RWPE1 (cell line): Measurements from ENCODE around the gene GPC6.
A peak's percentile ranks its signal among the peaks of the same experiment; 100 is the strongest.

Experiments
- CTCF ChIA-PET: fragments of 350-600 bp; sonication (Branson Sonifier 250); formaldehyde crosslinking; extraction: SDS; loops from one replicate; lab custom pipeline; 2021; lab: Yijun Ruan, JAX
- POLR2A ChIA-PET: fragments of 400-600 bp; formaldehyde crosslinking; extraction: SDS; loops from one replicate; lab custom pipeline; 2020; ENCODE audit warnings: antibody characterized with exemption; ENCODE audit not compliant: low non-redundant PET; lab: Yijun Ruan, JAX
- DNase-seq: peaks from one replicate; pipeline ENCODE4 v3.0.0; 2012; ENCODE audit warnings: low spot score
- H3K27ac ChIP-seq: fragments of 450-650 bp; 2 replicates; pipeline ENCODE4 v1.5.1; 2017
- TF ChIP-seq, protein P1 (sequence below): fragments of 450-650 bp; conservative IDR thresholded peaks from 2 replicates; pipeline ENCODE4 v1.5.1; 2017; ENCODE audit warnings: low read depth, mild to moderate bottlenecking

GPC6 gene

DNA sequence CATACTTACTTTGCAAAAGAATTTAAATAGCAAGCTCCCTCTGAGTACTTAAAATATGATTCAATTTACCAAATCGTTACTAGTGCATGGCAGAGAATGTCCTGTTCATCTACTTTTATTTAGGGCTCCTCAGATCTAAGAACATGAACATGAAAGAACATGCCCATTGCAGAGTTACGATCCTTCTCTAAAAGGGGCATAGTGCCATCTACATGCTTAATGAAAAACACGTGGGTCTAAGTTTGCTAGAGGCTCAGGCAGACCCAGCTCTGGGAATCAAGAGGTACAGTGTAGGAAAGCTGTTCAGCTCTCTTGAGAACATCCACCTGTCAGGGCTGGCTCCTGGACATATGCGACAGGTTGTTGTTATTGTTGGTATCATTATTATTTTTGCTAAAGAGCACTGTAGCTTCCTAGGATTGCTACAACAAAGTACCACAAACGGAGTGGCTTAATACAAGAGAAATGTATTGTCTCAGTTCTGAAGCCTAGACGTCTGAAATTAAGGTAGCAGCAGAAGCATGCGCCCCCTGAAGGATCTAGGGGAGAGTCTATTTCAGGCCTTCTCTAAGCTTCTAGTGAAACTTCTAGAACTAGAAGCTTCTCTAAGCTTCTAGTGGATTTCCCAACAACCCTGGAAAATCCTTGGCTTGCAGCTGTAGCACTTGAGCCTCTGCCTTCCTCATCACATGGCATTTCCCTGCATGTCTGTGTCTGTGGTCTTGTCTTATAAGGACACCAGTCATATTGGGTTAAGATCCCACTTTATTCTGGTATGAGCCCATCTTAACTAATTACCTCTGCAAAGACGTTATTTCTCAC lies 1119.0 kb downstream of the GPC6 start:
- ChIA-PET CTCF (interaction anchor here (0.5 to 0.7 kb wide), 2 partner anchors 740 to 970 kb away, joined by 3 to 4 read pairs; no protein-coding TSS in a partner anchor), POLR2A (no interaction called here)
- peak; percentile 58 for DNase-seq
- TF ChIP-seq, protein P1, sequence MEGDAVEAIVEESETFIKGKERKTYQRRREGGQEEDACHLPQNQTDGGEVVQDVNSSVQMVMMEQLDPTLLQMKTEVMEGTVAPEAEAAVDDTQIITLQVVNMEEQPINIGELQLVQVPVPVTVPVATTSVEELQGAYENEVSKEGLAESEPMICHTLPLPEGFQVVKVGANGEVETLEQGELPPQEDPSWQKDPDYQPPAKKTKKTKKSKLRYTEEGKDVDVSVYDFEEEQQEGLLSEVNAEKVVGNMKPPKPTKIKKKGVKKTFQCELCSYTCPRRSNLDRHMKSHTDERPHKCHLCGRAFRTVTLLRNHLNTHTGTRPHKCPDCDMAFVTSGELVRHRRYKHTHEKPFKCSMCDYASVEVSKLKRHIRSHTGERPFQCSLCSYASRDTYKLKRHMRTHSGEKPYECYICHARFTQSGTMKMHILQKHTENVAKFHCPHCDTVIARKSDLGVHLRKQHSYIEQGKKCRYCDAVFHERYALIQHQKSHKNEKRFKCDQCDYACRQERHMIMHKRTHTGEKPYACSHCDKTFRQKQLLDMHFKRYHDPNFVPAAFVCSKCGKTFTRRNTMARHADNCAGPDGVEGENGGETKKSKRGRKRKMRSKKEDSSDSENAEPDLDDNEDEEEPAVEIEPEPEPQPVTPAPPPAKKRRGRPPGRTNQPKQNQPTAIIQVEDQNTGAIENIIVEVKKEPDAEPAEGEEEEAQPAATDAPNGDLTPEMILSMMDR, result peak; percentile 50
- no peak overlapping the region for H3K27ac ChIP-seq

DNA sequence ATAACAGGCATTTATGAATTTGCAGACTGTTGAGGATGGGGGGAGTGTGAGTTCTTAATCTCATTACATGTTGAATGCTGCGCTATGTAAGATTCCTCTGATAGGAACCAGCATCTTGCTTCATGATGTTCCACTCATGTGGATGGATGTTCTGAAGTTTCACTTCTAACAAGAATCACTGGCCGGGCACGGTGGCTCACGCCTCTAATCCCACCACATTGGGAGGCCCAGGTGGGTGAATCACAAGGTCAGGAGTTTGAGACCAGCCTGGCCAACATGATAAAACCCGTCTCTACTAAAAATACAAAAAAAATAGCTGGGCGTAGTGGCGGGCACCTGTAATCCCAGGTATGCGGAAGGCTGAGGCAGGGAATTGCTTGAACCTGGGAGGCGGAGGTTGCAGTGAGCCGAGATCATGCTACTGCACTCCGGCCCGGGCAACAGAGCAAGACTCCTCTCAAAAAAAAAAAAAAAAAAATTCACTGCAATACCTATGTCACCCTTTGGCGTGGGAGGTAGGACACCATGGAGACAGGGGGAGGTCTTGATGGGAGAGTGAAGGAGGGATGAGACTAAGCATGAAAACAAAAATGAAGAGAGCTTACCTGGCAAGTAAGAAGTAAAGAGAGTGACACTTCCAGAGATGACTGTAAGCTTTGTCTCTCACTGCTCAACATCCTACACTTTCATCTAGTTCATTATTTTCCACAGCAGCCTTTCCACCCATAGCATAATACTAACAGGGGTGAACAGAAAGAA lies 1119.8 kb downstream of the GPC6 start:
- TF ChIP-seq, protein P1, result no peak
- ChIA-PET POLR2A (no interaction called here), CTCF (interaction anchor here (0.7 kb wide), 1 partner anchor 971 kb away, joined by 4 read pairs; no protein-coding TSS in a partner anchor)
- no peak overlapping the region for H3K27ac ChIP-seq
- DNase-seq, result no peak

- CTCF ChIA-PET, result interaction anchor here (0.6 kb wide), 1 partner anchor 1429 kb away, joined by 3 read pairs; no protein-coding TSS in a partner anchor
- TF ChIP-seq, protein P1, result no peak
- POLR2A ChIA-PET, result no interaction called here
- DNase-seq, result no peak
- H3K27ac ChIP-seq, result no peak overlapping the region
Measured at GRCh38 chr13:94351292-94351990, 1124.8 kb downstream of the GPC6 start.

DNA sequence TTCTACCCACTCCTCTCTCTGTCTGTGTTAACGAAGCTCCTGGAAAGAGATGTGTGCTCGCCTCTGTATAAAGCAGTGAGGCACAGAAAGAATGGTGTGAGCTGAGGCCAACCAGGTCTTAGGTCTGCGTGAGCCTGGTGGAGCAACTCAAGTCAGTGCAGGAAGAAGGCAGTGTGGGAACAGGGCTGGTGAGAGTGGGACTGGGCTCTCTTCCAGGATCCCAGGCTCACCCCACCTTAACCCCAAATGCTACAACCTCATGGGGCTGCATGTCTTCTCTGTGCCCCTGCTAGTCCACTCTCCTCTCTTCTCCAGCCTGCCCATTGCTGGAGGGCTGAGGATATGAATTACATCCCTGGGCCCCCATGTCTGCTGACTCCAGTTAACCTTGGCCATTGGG lies 1125.5 kb downstream of the GPC6 start:
- TF ChIP-seq, protein P1, result no peak
- H3K27ac ChIP-seq, result no peak overlapping the region
- DNase-seq, result no peak
- ChIA-PET CTCF (interaction anchor here (0.6 kb wide), 1 partner anchor 1430 kb away, joined by 3 read pairs; no protein-coding TSS in a partner anchor), POLR2A (no interaction called here)

DNA sequence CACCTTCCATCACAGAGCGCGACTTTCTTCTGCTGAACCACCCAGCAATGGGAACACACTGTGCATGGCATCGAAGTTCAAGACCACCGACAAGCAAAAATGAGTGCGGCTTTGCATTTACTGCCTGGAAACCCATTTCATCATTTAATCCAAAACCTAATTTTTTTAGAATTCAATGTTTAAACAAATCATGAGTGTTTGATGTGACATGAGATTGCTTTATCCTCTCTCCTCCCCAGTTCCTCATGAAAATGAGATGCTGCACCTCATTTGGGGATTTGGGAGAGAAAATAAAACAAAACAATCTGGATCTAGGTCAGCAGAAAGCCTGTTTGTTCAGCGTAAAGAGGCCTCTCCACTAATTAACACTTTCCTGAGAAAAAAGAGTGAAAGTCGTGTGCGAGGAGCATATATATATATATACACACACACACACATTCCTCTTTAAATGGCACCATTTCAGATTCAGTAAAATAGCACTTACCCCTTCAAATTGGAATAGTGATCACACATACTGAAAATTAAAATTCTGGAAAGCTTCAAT lies 1126.6 kb downstream of the GPC6 start:
- TF ChIP-seq, protein P1, result no peak
- CTCF ChIA-PET, result interaction anchor here (0.7 kb wide), 1 partner anchor 264 kb away, joined by 3 read pairs; no protein-coding TSS in a partner anchor
- POLR2A ChIA-PET, result no interaction called here
- H3K27ac ChIP-seq, result no peak overlapping the region
- DNase-seq, result no peak
